GM10266 (cell line): ENCODE data around the gene BICD1.
A peak's percentile ranks its signal among the peaks of the same experiment; 100 is the strongest.

Source experiments
- DNase-seq: peaks from one replicate; pipeline ENCODE4 v3.0.0; 2012; ENCODE audit errors: extremely low spot score
- TF ChIP-seq, protein P1 (sequence below): IDR thresholded peaks from 2 replicates; pipeline ENCODE4 v1.5.1; 2012; ENCODE audit warnings: mild to moderate bottlenecking, low read depth; ENCODE audit not compliant: control insufficient read depth, insufficient read depth; ENCODE audit errors: missing control alignments

BICD1 gene

DNA sequence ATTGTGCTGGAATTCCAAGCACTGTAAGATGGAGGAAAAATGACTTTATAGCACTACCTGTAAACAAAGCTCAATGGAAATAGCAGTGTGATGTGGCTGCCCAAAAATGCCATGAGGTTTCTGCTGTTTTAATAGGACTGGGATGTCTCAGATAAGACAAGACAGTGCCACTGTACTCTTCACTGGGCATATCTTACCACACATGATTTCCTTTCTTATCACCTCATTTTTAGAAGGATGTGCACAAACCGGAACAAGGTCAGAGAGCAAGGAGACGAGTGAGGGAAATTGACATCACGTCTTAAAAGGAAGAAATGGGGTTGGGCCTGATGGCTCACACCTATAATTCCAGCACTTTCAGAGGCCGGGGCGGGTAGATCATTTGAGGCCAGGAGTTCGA lies 254.3 kb downstream of the BICD1 start:
- TF ChIP-seq, protein P1, sequence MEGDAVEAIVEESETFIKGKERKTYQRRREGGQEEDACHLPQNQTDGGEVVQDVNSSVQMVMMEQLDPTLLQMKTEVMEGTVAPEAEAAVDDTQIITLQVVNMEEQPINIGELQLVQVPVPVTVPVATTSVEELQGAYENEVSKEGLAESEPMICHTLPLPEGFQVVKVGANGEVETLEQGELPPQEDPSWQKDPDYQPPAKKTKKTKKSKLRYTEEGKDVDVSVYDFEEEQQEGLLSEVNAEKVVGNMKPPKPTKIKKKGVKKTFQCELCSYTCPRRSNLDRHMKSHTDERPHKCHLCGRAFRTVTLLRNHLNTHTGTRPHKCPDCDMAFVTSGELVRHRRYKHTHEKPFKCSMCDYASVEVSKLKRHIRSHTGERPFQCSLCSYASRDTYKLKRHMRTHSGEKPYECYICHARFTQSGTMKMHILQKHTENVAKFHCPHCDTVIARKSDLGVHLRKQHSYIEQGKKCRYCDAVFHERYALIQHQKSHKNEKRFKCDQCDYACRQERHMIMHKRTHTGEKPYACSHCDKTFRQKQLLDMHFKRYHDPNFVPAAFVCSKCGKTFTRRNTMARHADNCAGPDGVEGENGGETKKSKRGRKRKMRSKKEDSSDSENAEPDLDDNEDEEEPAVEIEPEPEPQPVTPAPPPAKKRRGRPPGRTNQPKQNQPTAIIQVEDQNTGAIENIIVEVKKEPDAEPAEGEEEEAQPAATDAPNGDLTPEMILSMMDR = no peak
- no peak for DNase-seq

DNA sequence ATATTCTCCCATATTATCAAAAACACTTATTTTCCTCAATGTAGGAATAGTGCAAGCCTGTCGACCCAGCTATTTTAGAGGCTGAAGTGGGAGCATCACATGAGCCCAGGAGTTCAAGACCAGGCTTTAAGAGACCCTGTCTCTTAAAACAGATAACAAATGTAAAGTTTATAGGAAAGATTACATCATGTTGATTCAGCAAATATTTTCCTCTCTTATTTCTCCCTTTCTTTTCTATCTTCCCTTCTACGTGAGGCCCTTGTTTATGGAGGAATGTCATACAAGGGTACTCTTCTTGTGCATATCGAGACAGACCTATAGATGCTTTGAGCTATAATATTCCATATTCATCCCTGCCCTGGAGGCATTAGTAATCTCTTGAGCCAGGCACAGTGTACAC lies 256.2 kb downstream of the BICD1 start:
- TF ChIP-seq, protein P1 = no peak
- no peak for DNase-seq

DNA sequence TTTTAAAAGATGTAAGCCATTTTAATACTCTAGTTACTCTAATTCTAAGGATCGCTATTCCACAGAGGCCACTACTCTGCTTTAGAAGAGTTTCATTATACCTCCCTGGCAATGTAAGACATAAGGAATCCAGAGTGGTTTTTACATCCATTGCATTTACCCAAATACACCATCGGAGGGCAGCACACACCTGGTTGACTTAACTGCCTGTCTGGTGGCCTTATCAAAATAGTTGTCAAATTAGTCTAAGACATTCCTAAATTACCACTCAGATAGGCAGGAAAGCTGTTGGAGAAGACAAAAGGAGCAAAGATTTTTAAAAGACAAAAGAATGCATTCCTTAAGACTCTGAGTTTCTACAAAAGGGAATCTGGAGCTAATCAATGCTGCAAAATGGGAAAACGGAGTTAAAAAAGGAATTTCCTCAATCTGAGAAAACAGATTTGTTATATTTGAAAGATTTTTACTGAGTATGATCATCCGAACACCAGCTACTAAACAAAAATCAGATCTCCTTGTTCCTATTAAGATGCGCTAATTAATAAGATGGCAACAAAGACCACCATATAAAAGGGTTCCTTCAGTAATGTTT lies 258.9 kb downstream of the BICD1 start:
- DNase-seq = peak; percentile 55
- TF ChIP-seq, protein P1 = peak; percentile 70

DNA sequence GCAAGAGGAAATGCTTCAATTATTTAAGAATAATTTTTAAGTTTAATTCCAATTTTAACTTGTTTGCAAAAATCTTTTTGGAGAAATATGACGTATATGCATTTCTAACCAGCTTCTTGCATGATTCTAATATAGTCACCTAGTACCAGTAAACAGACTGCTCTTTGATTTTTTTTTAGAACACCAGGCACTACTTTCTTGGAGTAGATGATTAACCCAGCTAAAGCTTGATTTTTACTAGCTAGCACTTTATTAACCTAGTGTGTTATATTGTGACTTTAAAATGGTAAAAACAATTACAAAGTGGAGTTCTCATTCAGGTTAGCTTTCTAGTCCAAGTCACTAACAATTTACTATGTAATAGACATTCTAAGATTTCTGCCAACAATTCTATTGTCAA lies 260.1 kb downstream of the BICD1 start:
- no peak for DNase-seq
- TF ChIP-seq, protein P1 = no peak

DNA sequence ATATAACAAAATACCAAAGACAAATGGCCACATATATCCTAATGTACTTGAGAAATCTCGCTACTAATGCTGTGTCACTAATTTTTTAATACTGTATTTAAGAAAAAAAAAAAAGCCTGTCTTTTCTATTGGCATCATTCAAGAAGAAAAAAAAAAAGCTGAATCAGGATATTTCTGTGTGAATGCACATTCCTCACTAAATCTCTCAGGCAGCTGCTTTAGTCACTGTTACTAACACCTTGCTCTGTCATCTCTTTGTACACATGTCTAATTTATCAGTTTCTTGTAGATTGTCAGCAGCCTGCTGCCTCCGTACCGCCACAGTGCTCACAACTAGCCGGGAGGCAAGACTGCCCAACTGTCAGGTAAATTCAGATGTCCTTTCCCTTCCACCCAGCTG lies 260.7 kb downstream of the BICD1 start:
- TF ChIP-seq, protein P1 = no peak
- DNase-seq = no peak

DNA sequence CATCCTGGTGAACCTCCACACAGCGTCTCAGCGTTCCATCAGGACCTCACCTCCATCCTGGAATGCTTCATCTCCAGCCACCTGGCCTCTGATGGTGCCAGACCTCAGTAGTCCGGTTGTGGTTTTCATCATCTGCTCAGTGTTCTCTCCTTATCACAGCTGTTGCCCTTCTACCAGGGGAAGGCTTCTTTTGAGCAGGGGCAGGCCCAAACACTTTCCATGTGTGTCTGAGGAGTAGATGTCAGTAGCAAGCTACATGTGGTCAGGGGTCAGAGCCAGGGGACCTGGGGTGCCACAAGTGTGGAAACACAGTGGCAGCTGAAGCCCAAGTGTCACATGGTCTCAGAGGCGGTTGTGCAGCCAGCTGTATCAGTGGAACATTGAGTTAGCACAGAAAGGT lies 262.6 kb downstream of the BICD1 start:
- TF ChIP-seq, protein P1 = no peak
- DNase-seq = no peak

DNA sequence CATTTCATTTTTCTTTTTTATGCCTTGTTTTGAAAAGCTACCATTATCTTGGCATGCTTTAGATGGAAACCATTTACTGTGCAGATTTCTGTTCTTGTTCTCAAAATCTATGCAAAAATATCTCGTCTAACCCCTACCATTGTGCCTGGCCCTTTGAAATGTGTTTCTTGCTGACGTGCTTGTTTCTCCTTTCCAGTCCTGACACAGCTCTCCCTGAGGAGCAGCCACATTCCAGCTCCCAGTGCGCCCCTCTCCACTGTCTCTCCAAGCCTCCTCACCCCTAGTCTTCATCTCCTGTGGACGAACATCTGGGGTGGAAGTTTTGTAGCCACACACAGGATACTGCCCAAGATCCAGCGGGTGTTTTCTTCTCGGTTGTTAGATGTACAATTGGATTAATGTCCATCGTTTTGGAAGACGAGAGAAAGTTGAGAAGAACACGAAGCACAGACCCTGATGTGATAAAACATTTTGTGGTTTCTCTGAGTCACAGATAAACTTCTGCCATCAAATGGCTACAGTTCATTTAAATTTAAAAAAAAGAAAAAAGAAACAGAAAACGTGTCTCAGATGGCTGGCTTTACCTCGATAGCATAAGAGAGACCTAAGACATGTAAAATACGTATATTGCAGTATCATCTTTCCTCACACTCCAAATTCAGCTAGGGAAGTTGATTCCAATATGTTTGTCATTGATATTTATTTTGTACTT lies 270.9 kb downstream of the BICD1 start:
- TF ChIP-seq, protein P1 = no peak
- no peak for DNase-seq
